Globus pallidus (tissue), 1 donor: ENCODE measurements around the gene STX3.
A peak's percentile ranks its signal among the peaks of the same experiment; 100 is the strongest.
"Not testable (repeated sequence)": the region's sequence is repeated elsewhere in the genome, so short reads cannot be mapped to it uniquely, and the experiment has no call there.

Source experiments
- DNase-seq: peaks from one replicate; pipeline ENCODE4 v3.0.0-alpha.2; 2015; ENCODE audit warnings: low spot score

STX3 gene

DNA sequence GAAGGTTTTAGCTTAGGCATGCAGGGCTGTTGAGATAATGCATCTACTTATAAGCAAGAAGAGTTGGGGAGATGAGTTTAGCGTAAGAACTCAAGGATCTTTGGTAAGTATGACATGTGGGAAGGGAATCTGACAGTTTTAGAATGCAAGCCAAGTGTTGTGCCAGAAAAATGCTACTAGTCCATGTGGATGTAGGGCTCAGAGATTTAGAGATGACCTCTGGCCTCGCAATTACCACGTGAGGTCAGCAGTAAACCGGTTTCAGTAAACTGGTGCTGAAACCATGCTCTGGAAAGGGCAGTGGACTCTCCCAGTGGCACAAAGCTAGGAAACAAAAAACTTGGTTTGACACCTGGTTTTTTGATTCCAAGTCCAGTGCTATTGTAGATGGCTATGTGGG is 36.5 kb downstream of the STX3 start:
- no peak for DNase-seq

- DNase-seq = no peak
Observed at GRCh38 chr11:59792507-59792906, 37.3 kb downstream of the STX3 start.

GRCh38 chr11:59794417-59794816 is 39.2 kb downstream of the STX3 start:
- no peak for DNase-seq

DNA sequence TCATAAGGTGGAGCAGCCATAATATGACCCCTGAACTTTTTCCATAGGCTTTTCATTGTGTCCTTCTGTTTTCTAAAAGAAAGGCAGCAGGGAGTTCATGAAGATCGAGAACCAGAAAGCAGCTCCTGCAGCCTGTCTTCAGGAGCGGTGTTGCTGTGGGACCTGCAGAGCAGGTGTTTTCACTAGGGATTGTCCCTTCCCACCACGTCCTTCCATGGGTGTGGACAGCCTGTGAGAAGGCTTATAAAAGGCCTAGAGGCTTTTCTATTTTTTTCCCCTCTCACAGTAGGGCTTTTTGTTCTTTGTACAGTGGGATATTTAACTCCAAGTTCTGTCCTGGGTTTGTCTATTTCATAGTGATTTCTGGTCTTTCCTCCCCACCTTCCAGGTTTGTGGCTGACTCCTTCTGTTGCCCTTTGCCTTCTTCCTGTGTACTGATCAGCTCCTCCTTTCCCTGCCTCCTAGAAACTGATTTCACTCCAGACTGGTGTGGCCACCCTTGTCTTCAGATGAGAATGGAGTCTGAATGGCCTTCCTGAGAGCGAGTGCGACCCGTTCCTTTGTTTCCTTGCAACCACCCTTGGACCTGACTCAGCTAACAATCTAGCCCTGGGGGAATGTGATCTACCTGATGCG is 45.3 kb downstream of the STX3 start:
- no peak for DNase-seq

DNA sequence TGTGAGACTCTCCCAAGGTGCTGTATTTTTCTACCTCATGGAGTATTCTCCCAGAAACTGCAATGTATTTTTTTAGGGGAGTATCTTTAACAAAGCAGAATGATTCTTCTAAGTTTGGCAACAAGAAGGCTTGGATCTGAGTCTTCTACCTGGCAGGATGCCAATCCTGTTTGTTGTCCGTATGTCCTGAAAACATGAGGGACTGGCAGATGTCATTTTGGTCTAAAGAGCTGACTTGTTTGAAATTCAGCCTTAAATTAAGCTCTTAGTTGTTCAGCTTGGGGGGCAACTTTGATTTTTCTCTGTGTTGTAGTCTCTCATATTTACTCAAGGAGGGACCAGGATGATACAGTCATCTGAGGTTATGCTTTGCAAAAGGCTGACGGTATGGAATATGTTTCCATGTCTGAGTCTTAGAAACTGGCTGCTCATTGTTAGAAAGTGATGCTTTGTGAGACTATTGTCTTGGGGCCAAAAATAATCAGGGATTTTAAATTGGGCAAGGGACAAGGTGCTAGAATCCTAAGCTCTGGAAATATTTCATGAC is 46.1 kb downstream of the STX3 start:
- DNase-seq = no peak

GRCh38 chr11:59801981-59802638 is 46.9 kb downstream of the STX3 start:
- DNase-seq = peak; percentile 76

- peak; percentile 76 for DNase-seq
Observed at GRCh38 chr11:59802639-59803176, 47.5 kb downstream of the STX3 start.

GRCh38 chr11:59804061-59804460 is 48.9 kb downstream of the STX3 start:
- no peak for DNase-seq

DNA sequence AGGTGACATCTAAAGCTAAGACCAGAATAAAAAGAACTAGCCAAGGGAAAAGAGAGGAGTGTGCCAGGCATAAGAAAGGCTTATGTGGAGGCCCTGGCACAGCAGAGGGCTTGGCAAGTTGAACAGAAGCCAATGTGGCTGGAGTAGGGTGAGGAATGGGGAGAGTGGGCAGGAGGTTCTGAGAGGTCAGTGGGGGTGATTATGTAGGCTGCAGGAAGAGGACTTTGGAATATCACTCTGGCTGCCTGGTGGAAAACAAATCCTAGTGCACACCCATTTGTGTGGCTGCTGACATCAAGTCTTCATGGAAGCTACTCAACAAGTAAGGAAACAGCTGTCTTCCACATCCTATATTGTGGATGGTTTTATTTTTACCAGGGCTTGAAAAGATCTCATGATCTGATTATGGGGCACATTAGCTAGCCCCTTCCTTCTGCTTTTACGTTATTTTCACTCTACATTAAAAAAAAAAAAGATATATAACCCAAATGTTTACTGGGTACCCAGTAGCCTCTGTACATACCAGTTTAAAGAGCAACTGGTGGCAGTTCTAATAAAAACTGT is 52.0 kb downstream of the STX3 start:
- DNase-seq = no peak

- DNase-seq = peak; percentile 75
Observed at GRCh38 chr11:59810189-59810910, 55.2 kb downstream of the STX3 start, which contains the start of gene MRPL16. MRPL16 (minus strand) TSS chr11:59810778; CDS start chr11:59810658, 120 bp downstream.

DNA sequence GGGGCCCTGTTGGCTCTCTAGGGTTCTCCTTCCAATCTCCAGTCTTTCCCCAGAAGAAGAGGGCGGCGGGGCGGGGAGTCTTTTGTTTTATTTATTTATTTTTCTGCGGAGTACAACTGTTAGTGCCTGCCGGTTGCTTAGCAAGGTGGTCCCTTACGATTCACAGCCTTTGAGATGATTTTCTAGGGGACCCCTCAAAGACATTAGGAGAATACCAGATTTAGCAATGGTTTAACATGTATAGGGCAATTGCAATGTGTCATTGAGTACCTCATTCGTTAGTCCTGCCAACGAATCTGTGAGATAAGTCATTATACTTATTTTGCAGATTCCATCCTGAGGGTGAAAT is 55.7 kb downstream of the STX3 start:
- no peak for DNase-seq

- DNase-seq = no peak
Observed at GRCh38 chr11:59812220-59812619, 57.0 kb downstream of the STX3 start.

DNA sequence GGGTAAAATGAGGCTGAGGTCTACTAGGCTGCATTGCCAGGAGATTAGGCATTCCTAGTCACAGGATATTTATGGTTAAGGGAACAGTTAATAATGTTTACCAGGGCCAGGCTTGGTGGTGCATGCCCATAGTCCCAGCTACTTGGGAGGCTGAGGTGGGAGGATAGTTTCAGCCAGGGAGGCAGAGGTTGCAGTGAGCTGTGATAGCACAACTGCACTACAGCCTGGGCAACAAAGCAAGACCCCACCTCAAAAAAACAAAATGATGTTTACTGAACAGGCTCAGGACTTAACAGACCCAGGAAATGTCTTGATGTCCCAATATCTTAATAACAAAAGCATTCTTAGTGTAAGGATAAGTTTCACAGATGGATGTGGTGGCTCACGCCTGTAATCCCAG is 58.2 kb downstream of the STX3 start:
- DNase-seq = no peak

- DNase-seq = no peak
Observed at GRCh38 chr11:59814021-59814420, 58.8 kb downstream of the STX3 start.

GRCh38 chr11:59815754-59816153 is 60.6 kb downstream of the STX3 start:
- DNase-seq = no peak

DNA sequence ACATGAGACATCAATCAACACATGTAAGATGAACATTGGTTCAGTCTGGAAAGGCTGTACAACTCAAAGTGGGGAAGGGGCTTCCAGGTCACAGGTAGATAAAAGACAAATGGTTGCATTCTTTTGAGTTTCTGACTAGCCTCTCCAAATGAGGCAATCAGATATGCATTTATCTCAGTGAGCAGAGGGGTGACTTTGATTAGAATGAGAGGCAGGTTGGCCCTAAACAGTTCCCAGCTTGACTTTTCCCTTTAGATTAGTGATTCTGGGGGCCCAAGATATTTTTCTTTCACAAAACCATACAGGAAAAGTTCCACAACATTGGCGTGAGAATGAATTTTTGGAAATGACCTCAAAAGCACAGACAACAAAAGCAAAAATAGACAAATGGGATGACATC is 61.3 kb downstream of the STX3 start:
- DNase-seq = not testable (repeated sequence)

DNA sequence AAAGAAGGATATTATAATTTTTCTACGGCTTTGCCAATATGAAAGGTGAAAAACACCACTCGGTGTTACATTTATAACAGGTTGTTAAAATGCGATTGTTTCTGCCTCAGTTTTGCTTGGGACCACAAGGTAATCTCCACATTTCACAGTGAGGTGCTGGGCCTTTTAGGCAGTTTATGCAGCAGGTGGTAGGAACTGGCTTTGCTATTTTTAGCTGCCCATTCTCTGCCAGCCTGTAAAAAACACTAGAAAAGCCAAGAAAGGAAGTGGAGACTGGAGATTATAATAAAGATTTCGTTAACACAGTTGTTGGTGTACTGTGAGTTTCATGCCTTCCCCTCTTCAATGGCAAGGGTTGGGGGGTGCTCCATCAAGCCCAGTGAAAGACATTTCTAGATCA is 63.4 kb downstream of the STX3 start:
- DNase-seq = no peak

DNA sequence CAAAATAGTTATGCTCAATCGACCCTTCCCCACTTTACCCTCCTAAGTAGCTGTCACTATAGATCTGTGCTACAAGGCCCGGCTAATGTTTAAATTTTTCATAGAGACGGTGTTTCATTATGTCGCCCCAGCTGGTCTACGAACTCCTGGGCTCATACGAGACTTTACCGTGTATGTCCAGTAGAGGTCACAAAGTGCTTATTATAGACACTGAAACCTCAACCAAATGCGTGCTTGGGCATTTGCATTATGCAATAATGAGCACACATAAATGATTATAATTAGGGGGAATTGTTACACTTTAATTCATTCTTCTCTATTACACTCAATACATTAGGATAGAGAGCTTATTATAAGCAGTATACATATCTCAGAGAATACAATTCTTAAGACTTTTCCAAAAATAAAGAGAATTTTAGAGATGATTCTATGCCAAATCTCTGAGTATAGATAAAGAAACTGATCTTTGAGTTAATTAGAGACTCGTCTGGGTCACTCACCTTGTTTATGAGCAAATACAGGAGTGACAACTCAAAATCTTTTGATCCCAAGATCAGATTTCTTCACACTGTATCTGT is 67.9 kb downstream of the STX3 start:
- peak; percentile 46 for DNase-seq

- no peak for DNase-seq
Observed at GRCh38 chr11:59829358-59829757, 74.2 kb downstream of the STX3 start.

DNA sequence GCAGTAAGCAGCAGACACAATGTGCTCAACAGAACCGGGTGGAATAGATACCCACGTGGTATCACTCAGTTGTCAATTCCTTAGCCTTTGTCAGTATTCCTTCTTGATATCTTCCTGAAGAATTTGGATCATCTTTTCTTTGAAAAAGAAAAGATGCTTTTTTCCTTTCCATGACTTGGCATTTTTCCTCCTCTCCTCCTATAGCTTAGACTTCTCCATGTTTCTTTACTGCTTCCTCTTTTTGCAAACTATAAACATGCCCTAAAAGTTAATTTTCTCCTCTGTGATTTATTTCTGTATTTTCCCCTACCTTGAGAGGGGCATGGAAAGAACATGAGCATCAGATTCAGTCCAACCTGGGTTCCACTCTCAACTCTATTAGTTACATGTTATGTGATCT is 78.4 kb downstream of the STX3 start:
- DNase-seq = no peak

DNA sequence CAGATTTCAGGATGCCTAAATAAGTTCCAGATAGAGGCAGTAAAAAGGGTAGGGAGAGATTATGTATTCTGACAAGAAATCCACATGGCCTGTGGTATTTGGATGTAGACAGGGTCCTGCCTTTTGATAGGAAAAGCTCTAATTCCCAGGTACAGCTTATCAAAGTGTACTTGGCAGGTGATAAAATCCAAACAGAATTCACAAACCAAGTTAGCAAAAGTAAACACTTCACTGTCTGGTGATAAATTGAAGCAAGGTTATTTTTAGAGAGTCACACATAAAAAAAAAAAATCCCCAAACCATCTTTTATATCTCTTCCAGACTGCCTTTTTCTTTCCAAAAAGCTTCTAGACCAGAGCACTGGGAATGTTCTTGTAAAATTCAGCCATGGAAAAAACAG is 84.4 kb downstream of the STX3 start:
- DNase-seq = no peak

DNA sequence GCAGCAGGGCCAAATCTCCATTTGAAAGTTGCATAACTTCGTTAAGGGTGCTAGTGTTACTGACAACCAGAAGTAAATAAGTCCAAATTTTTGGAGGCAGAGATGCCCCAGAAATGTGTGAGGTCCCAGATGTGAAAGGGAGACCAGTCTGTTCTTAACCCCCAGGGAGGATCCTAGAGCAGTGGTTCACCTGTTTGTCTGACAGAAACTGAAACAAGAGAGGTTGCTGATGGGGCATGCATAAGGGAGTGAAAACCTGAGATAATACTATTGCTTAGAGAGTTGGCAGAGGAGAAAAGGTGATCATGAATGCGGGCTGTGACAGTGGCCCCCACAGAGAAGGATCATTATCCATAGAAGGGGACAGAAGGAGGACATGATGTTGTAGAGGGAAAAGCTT is 86.3 kb downstream of the STX3 start:
- no peak for DNase-seq
